SH-SY5Y (cell line): Measurements from ENCODE around the gene SELENON.

Experiments
- GATA2 ChIP-seq: IDR thresholded peaks from 2 replicates; pipeline ENCODE4 v1.6.1; 2011; ENCODE audit warnings: mild to moderate bottlenecking, low read depth, low read length
- GATA3 ChIP-seq: IDR thresholded peaks from 2 replicates; pipeline ENCODE4 v1.6.1; 2011; ENCODE audit warnings: low read depth, mild to moderate bottlenecking, low read length, moderate library complexity

The SELENON gene

DNA sequence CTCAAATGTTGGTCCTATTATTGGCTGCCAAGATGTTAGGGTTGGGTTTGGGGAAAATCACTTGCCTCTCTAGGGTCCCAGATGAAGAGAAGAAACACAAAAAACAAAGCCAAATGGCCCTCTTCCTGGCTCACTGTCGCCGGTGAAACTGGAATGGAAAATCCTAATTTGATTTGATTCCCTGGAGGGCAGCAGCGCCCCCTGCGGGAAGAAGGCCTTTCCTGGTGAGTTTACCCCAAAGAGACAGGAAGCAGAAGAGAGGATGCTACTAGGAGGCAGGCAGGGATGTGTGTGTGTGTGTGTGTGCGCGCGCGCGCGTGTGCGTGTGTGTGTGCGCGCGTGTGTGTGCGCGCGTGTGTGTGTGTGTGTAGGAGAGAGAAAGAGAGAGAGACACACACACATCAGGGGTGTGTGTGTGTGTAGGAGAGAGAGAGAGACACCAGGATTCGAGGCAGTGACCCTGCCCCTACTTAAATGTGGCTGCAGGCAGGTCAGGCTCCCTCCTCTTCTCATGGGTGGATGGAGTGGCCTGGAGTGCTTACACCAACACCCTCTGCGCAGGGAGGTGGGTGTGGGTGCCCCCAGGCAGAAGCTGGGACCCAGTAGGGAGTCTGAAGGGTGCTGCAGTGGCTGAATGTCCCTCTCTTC is 3.1 kb upstream of the SELENON start:
- TF ChIP-seq GATA2 (no peak), GATA3 (no peak)

DNA sequence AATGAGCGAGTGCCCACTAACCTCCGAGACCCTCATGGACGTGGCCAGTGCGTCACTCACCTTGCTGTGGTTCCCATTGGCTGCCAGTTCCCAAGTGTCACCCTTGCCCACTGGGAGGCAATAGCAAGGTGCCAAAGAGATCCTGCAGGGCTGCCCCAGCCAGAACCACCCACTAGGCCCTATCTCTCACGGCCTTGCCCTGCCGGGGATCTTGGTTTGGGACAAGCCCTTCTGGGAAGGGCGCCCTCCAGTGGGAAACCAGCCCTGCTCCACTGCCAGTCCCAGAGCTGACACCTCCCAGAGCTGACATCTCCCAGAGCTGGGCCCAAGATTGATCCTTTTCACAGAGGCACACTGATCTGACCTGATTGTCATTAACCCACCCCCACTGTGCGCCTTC is 2.1 kb upstream of the SELENON start:
- TF ChIP-seq GATA3 (no peak), GATA2 (no peak)

DNA sequence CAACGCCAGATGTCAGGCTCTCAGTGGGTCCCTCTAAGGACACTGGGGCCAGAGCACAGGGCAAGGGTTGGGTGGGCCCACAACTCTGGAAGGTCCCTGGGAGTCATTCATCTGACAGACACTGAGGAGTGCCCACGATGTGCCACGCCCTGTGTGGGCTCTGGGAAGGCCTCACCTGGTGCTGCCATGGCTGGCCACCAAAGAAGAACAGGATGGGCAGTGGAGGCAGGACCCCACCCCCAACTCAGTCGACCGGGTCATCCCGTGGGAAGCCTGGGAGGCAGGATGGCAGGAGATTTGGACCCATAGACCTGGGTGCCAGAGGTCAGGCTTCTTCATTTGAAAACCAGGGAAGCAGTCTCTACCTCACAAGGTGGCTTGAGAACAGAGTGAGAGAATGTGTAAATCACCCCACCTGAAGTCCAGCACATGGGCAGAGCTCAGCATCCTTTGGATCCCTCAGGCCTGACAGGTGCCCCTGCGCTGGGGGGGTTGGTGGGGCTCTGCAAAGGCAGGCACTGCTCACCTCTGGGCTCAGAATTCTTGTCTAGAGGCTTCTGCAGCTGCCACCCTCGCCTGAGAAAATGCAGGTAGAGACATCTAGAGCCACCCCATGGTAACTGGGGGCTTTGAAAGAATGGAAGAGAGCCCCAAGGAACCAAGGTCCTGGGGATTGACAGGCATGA is 1.2 kb upstream of the SELENON start:
- TF ChIP-seq GATA2 (no peak), GATA3 (no peak)

- TF ChIP-seq GATA3 (no peak), GATA2 (no peak)
Observed at GRCh38 chr1:25799352-25799934, 550 bp upstream of the SELENON start.

GRCh38 chr1:25800703-25801377 is 847 bp downstream of the SELENON start:
- no peak for TF ChIP-seq GATA3
- TF ChIP-seq GATA2, result no peak

DNA sequence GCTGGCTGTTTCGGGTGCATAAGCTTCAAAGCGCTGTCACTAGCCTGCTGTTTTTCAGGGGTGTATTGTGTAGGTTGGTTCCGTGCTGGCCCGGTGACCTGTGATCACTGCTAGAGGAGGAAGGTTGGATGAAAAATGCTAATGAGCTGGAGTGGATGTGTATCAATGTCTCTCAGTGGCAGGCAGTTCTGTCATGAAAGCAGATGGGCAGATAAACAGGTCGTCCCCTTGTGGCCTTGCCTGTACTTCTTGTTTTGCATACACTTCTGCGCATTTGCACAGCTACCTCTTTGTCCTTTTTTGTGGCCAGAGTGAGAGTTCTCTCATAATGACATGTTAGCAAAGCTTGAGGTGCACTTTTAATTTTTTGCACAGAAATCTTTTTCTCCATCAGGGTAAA is 2.9 kb downstream of the SELENON start:
- no peak for TF ChIP-seq GATA3
- TF ChIP-seq GATA2, result peak; percentile 89

- TF ChIP-seq GATA3 (no peak), GATA2 (no peak)
Observed at GRCh38 chr1:25803368-25803767, 3.4 kb downstream of the SELENON start.

DNA sequence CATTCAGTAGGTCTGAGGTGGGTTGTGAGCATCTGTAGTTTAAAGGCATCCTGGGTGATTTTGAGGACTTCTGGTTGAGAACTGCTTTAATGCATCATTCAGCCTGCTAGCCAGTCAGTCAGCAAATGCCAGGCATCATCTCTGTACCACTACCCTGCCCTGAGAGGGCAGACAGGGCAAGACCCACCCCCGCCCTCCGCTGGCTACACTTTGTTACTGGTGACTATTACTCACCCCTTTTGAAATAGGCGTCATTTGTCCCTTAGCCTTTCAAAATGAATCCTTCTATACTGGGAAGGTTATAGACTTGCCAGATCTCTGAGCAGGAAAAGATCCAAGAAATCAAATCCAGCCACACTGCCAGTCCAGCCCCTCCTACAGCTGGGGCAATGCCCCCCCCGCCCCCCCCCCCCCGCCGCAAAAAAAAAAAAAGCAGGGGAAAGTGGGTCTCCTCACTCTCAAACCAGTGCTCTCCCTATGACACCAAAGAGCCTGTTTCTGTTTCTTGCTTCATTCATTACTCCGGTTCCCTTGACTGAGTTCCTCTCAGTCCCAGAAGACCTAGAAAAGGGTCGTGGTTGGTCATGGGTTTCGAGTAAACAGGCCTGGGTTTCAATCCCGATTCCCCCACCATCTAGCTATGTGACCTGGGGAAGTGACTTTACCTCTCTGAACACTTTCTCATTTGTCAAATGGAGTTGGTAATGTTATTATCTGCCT is 4.4 kb downstream of the SELENON start:
- TF ChIP-seq GATA3 (no peak), GATA2 (no peak)

DNA sequence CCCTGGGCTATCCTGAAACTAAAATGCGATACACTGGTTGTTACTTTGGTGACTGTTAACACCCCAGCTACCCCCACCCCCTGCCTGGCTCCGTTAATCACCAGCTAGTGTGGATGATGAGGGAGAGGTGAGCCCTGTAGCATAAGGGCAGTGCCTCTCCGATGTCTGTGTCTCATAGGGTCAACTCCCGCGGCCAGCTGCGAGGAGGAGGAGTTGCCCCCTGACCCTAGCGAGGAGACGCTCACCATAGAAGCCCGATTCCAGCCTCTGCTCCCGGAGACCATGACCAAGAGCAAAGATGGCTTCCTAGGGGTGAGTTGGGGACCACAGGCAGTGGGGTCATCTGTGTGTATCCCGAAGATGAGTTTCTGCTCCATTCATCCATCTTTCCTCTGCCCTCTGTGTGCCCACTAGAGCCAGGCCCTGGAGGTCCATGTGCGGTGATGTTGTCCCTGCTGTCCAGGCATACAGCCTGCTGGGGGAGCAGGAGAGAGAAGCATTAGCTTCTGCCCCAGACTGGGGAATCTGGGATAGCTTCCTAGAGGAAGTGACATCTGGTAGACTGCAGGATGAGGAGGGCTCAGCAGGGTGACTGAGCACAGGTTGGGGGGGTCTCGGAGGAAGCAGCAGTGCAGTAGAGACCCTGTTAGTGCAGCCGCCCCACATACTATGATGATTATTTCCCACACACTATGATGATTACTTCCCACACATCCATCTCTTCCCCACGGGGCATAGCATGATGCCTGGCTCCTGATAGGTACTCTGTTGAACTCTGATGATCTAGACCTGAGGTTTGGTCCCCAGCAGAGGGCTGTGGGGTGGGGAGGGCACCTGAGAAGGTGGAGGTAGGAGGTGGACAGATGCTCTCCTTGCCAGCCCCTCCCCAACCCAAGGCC is 5.2 kb downstream of the SELENON start:
- TF ChIP-seq GATA2 (no peak), GATA3 (no peak)

DNA sequence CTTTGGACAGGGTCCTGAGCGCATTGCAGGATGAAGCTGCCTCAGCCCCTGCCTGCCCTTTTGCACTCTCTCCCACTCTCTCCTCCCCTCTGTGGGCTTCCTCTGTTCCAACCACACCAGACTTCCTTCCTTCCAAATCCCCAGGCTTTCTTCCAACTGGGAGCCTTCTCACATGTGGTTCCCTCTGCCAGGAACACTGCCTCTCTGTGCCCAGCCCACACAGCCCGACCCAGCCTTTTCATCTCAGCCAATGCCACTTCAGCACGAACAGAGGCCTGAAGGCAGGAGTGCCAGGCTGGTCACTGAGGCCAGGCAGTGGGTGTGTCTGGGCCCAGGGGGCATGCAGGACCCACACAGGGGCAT is 5.9 kb downstream of the SELENON start:
- TF ChIP-seq GATA3 (no peak), GATA2 (no peak)

- no peak for TF ChIP-seq GATA3
- no peak for TF ChIP-seq GATA2
Observed at GRCh38 chr1:25806418-25806817, 6.4 kb downstream of the SELENON start.

GRCh38 chr1:25807480-25808390 is 7.7 kb downstream of the SELENON start:
- TF ChIP-seq GATA2 (no peak), GATA3 (no peak)
